Measurements from ENCODE around the gene SULF2.

Gene SULF2

GRCh38 chr20:47682028-47682783 lies 103.1 kb downstream of the SULF2 start:
- no peak for DNase-seq

- DNase-seq = no peak
These were observed 104.3 kb downstream of the SULF2 start for GRCh38 chr20:47680804-47681529.

GRCh38 chr20:47679462-47679861 lies 105.8 kb downstream of the SULF2 start:
- DNase-seq = no peak

- no peak for DNase-seq
These were observed 106.7 kb downstream of the SULF2 start for GRCh38 chr20:47678536-47678935.

GRCh38 chr20:47677635-47678453 lies 107.4 kb downstream of the SULF2 start:
- peak; percentile 53 for DNase-seq

- DNase-seq = no peak
These were observed 108.2 kb downstream of the SULF2 start for GRCh38 chr20:47676912-47677634.

- DNase-seq = no peak
These were observed 109.0 kb downstream of the SULF2 start for GRCh38 chr20:47676219-47676721.

GRCh38 chr20:47675190-47676142 lies 109.8 kb downstream of the SULF2 start:
- DNase-seq = no peak

- no peak for DNase-seq
These were observed 110.6 kb downstream of the SULF2 start for GRCh38 chr20:47674686-47675085.

GRCh38 chr20:47674145-47674544 lies 111.1 kb downstream of the SULF2 start:
- DNase-seq = no peak

- no peak for DNase-seq
These were observed 111.7 kb downstream of the SULF2 start for GRCh38 chr20:47673671-47673955.

GRCh38 chr20:47672886-47673670 lies 112.2 kb downstream of the SULF2 start:
- no peak for DNase-seq

GRCh38 chr20:47672166-47672565 lies 113.1 kb downstream of the SULF2 start:
- DNase-seq = no peak

GRCh38 chr20:47670913-47671312 lies 114.4 kb downstream of the SULF2 start:
- no peak for DNase-seq

GRCh38 chr20:47669927-47670890 lies 115.1 kb downstream of the SULF2 start:
- DNase-seq = no peak

GRCh38 chr20:47669489-47669888 lies 115.8 kb downstream of the SULF2 start:
- DNase-seq = no peak

- no peak for DNase-seq
These were observed 116.2 kb downstream of the SULF2 start for GRCh38 chr20:47669152-47669425.

GRCh38 chr20:47668313-47669151 lies 116.7 kb downstream of the SULF2 start:
- DNase-seq = no peak

Measured in activated CD4-positive, alpha-beta T cell treated with anti-CD3 and anti-CD28 coated beads, Interleukin-2, amount 50 U/mL, for 1 hour (primary cell).